Measurements from ENCODE around the gene RALGAPA2. TPM values are rescaled to one million over a fixed set of nuclear protein-coding genes. Genes with fewer than 3 reads are reported as not detected.

RALGAPA2 gene
- total RNA-seq, 3 donors from 2014 or later (not counting 1 experiment from before 2014, with no cell fraction given), result 26.6 to 33.9 (median 33.1) TPM

- intact Hi-C loops (cut with micrococcal nuclease), result no loop called here
- Histone ChIP-seq H3K4me1 (ENCODE audit: control insufficient read depth, insufficient read depth, low read length) (no peaks in the 10 kb centered on the region), H3K27me3 (ENCODE audit: control insufficient read depth, insufficient read depth, low read length) (no peaks in the 10 kb centered on the region), H3K36me3 (ENCODE audit: control insufficient read depth, insufficient read depth, low read length) (peaks cover 9% of the 10 kb centered on the region), H3K27ac (ENCODE audit: low read length) (no peak overlapping the region), H3K9me3 (ENCODE audit: control insufficient read depth, insufficient read depth, low read length) (no peaks in the 10 kb centered on the region), H3K4me3 (ENCODE audit: low read length) (no peak overlapping the region)
- H3K27me3 Mint-ChIP-seq (ENCODE audit: low read depth in 2 of 2), result no peaks in the 10 kb centered on the region
- H3K36me3 Mint-ChIP-seq, result no peaks in the 10 kb centered on the region
- no peak for ATAC-seq
- H3K4me3 Mint-ChIP-seq, result no peak overlapping the region
- no peak for TF ChIP-seq CTCF (IDR thresholded peaks at IDR 0.05)
- DNase-seq, result no peak
- H3K27ac Mint-ChIP-seq, result no peak overlapping the region
- 98% methylated on average over 4 of the region's 4 CpGs for WGBS (ENCODE audit: insufficient coverage)
- no peaks in the 10 kb centered on the region for H3K9me3 Mint-ChIP-seq
- no peaks in the 10 kb centered on the region for H3K4me1 Mint-ChIP-seq
These were observed 239.7 kb downstream of the RALGAPA2 start for GRCh38 chr20:20472684-20473274.

GRCh38 chr20:20466341-20466879 is 246.0 kb downstream of the RALGAPA2 start:
- 39% methylated on average over 4 of the region's 4 CpGs for WGBS (ENCODE audit: insufficient coverage)
- TF ChIP-seq CTCF (IDR thresholded peaks at IDR 0.05), result no peak
- H3K9me3 Mint-ChIP-seq, result no peaks in the 10 kb centered on the region
- H3K4me3 ChIP-seq (ENCODE audit: low read length), result no peak overlapping the region
- H3K4me1 ChIP-seq (ENCODE audit: control insufficient read depth, insufficient read depth, low read length), result peaks cover 4% of the 10 kb centered on the region
- peaks cover 8 to 13% of the 10 kb centered on the region in 2 donors for H3K4me1 Mint-ChIP-seq
- DNase-seq (no peak), ATAC-seq (peak in 2 of 3 donors; percentile 53 to 74)
- no peaks in the 10 kb centered on the region for H3K27me3 ChIP-seq (ENCODE audit: control insufficient read depth, insufficient read depth, low read length)
- H3K27ac Mint-ChIP-seq, result peak overlapping the region in 1 of 2 donors; percentile 47
- no peak overlapping the region for H3K4me3 Mint-ChIP-seq
- peaks cover 2% of the 10 kb centered on the region for H3K36me3 ChIP-seq (ENCODE audit: control insufficient read depth, insufficient read depth, low read length)
- no peak overlapping the region for H3K27ac ChIP-seq (ENCODE audit: low read length)
- no peaks in the 10 kb centered on the region for H3K27me3 Mint-ChIP-seq (ENCODE audit: low read depth in 2 of 2)
- H3K9me3 ChIP-seq (ENCODE audit: control insufficient read depth, insufficient read depth, low read length), result no peaks in the 10 kb centered on the region
- intact Hi-C loops (cut with micrococcal nuclease), result no loop called here
- no peaks in the 10 kb centered on the region for H3K36me3 Mint-ChIP-seq

GRCh38 chr20:20465252-20465651 is 247.2 kb downstream of the RALGAPA2 start:
- peaks cover 2% of the 10 kb centered on the region for H3K36me3 ChIP-seq (ENCODE audit: control insufficient read depth, insufficient read depth, low read length)
- H3K27ac ChIP-seq (ENCODE audit: low read length), result no peak overlapping the region
- H3K4me1 ChIP-seq (ENCODE audit: control insufficient read depth, insufficient read depth, low read length), result peaks cover 4% of the 10 kb centered on the region
- no peaks in the 10 kb centered on the region for H3K9me3 Mint-ChIP-seq
- H3K36me3 Mint-ChIP-seq, result no peaks in the 10 kb centered on the region
- intact Hi-C loops (cut with micrococcal nuclease), result no loop called here
- H3K27ac Mint-ChIP-seq, result no peak overlapping the region
- H3K4me3 ChIP-seq (ENCODE audit: low read length), result no peak overlapping the region
- H3K4me3 Mint-ChIP-seq, result no peak overlapping the region
- 92% methylated on average over 2 of the region's 2 CpGs for WGBS (ENCODE audit: insufficient coverage)
- no peaks in the 10 kb centered on the region for H3K27me3 ChIP-seq (ENCODE audit: control insufficient read depth, insufficient read depth, low read length)
- DNase-seq (no peak), ATAC-seq (peak in 1 of 3 donors; percentile 35)
- no peaks in the 10 kb centered on the region for H3K27me3 Mint-ChIP-seq (ENCODE audit: low read depth in 2 of 2)
- TF ChIP-seq CTCF (IDR thresholded peaks at IDR 0.05), result no peak
- H3K4me1 Mint-ChIP-seq, result peaks cover 8 to 13% of the 10 kb centered on the region in 2 donors
- H3K9me3 ChIP-seq (ENCODE audit: control insufficient read depth, insufficient read depth, low read length), result no peaks in the 10 kb centered on the region

Data from natural killer cell (primary cell).